ENCODE results near the gene RPGR.

The RPGR gene

GRCh38 chrX:38327007-38327774 lies at the start of gene RPGR:
TSS of gene RPGR (minus strand) at chrX:38327509. CDS start at chrX:38327367, 142 bp downstream.
- Mint-ChIP-seq H3K9me3 (ENCODE audit: low read depth) (no peaks in the 10 kb centered on the region), H3K4me3 (peak within 1 kb of the TSS; percentile 92), H3K4me1 (ENCODE audit: low read depth) (peaks cover 25% of the 10 kb centered on the region), H3K27me3 (no peaks in the 10 kb centered on the region), H3K36me3 (no peaks in the 10 kb centered on the region), H3K27ac (peak within 1 kb of the TSS; percentile 85)

GRCh38 chrX:38376747-38377146 lies 49.4 kb upstream of the RPGR start:
- H3K4me1 Mint-ChIP-seq (ENCODE audit: low read depth): no peaks in the 10 kb centered on the region
- H3K27ac Mint-ChIP-seq: no peak overlapping the region
- H3K4me3 Mint-ChIP-seq: no peak overlapping the region
- no peaks in the 10 kb centered on the region for H3K27me3 Mint-ChIP-seq
- H3K9me3 Mint-ChIP-seq (ENCODE audit: low read depth): no peaks in the 10 kb centered on the region
- no peaks in the 10 kb centered on the region for H3K36me3 Mint-ChIP-seq

GRCh38 chrX:38375891-38376290 lies 48.6 kb upstream of the RPGR start:
- Mint-ChIP-seq H3K4me3 (no peak overlapping the region), H3K4me1 (ENCODE audit: low read depth) (no peaks in the 10 kb centered on the region), H3K27ac (no peak overlapping the region), H3K27me3 (no peaks in the 10 kb centered on the region), H3K9me3 (ENCODE audit: low read depth) (no peaks in the 10 kb centered on the region), H3K36me3 (no peaks in the 10 kb centered on the region)

GRCh38 chrX:38374431-38374830 lies 47.1 kb upstream of the RPGR start:
- Mint-ChIP-seq H3K9me3 (ENCODE audit: low read depth) (no peaks in the 10 kb centered on the region), H3K4me3 (no peak overlapping the region), H3K4me1 (ENCODE audit: low read depth) (no peaks in the 10 kb centered on the region), H3K27ac (no peak overlapping the region), H3K36me3 (no peaks in the 10 kb centered on the region), H3K27me3 (no peaks in the 10 kb centered on the region)

- Mint-ChIP-seq H3K4me1 (ENCODE audit: low read depth) (no peaks in the 10 kb centered on the region), H3K27ac (no peak overlapping the region), H3K27me3 (no peaks in the 10 kb centered on the region), H3K36me3 (no peaks in the 10 kb centered on the region), H3K4me3 (no peak overlapping the region), H3K9me3 (ENCODE audit: low read depth) (no peaks in the 10 kb centered on the region)
Observed at GRCh38 chrX:38371641-38372040, 44.3 kb upstream of the RPGR start.

GRCh38 chrX:38368774-38369173 lies 41.5 kb upstream of the RPGR start:
- no peaks in the 10 kb centered on the region for H3K4me1 Mint-ChIP-seq (ENCODE audit: low read depth)
- no peaks in the 10 kb centered on the region for H3K36me3 Mint-ChIP-seq
- no peaks in the 10 kb centered on the region for H3K27me3 Mint-ChIP-seq
- H3K27ac Mint-ChIP-seq: no peak overlapping the region
- H3K4me3 Mint-ChIP-seq: no peak overlapping the region
- no peaks in the 10 kb centered on the region for H3K9me3 Mint-ChIP-seq (ENCODE audit: low read depth)

GRCh38 chrX:38365954-38366353 lies 38.6 kb upstream of the RPGR start:
- Mint-ChIP-seq H3K27ac (no peak overlapping the region), H3K36me3 (no peaks in the 10 kb centered on the region), H3K9me3 (ENCODE audit: low read depth) (no peaks in the 10 kb centered on the region), H3K27me3 (no peaks in the 10 kb centered on the region), H3K4me1 (ENCODE audit: low read depth) (no peaks in the 10 kb centered on the region), H3K4me3 (no peak overlapping the region)

GRCh38 chrX:38363046-38363445 lies 35.7 kb upstream of the RPGR start:
- Mint-ChIP-seq H3K4me3 (no peak overlapping the region), H3K36me3 (no peaks in the 10 kb centered on the region), H3K4me1 (ENCODE audit: low read depth) (no peaks in the 10 kb centered on the region), H3K27me3 (no peaks in the 10 kb centered on the region), H3K9me3 (ENCODE audit: low read depth) (no peaks in the 10 kb centered on the region), H3K27ac (no peak overlapping the region)

- no peaks in the 10 kb centered on the region for H3K27me3 Mint-ChIP-seq
- H3K36me3 Mint-ChIP-seq: no peaks in the 10 kb centered on the region
- no peak overlapping the region for H3K4me3 Mint-ChIP-seq
- no peak overlapping the region for H3K27ac Mint-ChIP-seq
- H3K4me1 Mint-ChIP-seq (ENCODE audit: low read depth): no peaks in the 10 kb centered on the region
- no peaks in the 10 kb centered on the region for H3K9me3 Mint-ChIP-seq (ENCODE audit: low read depth)
Observed at GRCh38 chrX:38357747-38358673, 30.7 kb upstream of the RPGR start.

- Mint-ChIP-seq H3K4me1 (ENCODE audit: low read depth) (no peaks in the 10 kb centered on the region), H3K4me3 (no peak overlapping the region), H3K9me3 (ENCODE audit: low read depth) (no peaks in the 10 kb centered on the region), H3K27ac (no peak overlapping the region), H3K36me3 (no peaks in the 10 kb centered on the region), H3K27me3 (peaks cover under 1% of the 10 kb centered on the region)
Observed at GRCh38 chrX:38356401-38356800, 29.1 kb upstream of the RPGR start.

- Mint-ChIP-seq H3K4me3 (no peak within 1 kb of the TSS), H3K4me1 (ENCODE audit: low read depth) (no peaks in the 10 kb centered on the region), H3K27ac (no peak within 1 kb of the TSS)
Observed at GRCh38 chrX:38352362-38352761, 25.1 kb upstream of the RPGR start, which contains the start of gene OTC. TSS of gene OTC (plus strand) at chrX:38352604. CDS start at chrX:38352697, 93 bp downstream.

GRCh38 chrX:38351346-38351745 lies 24.0 kb upstream of the RPGR start:
- peaks cover 7% of the 10 kb centered on the region for H3K27me3 Mint-ChIP-seq
- no peaks in the 10 kb centered on the region for H3K4me1 Mint-ChIP-seq (ENCODE audit: low read depth)
- no peaks in the 10 kb centered on the region for H3K9me3 Mint-ChIP-seq (ENCODE audit: low read depth)
- no peak overlapping the region for H3K4me3 Mint-ChIP-seq
- H3K27ac Mint-ChIP-seq: no peak overlapping the region
- no peaks in the 10 kb centered on the region for H3K36me3 Mint-ChIP-seq

More at GRCh38 chrX:38352362-38352761, 25.1 kb upstream of the RPGR start, which contains the start of gene OTC:
- Mint-ChIP-seq H3K9me3 (ENCODE audit: low read depth) (no peaks in the 10 kb centered on the region), H3K27me3 (peaks cover 7% of the 10 kb centered on the region), H3K36me3 (no peaks in the 10 kb centered on the region)

- Mint-ChIP-seq H3K27me3 (peaks cover 13% of the 10 kb centered on the region), H3K36me3 (no peaks in the 10 kb centered on the region), H3K9me3 (ENCODE audit: low read depth) (no peaks in the 10 kb centered on the region), H3K4me1 (ENCODE audit: low read depth) (no peaks in the 10 kb centered on the region), H3K4me3 (no peak overlapping the region), H3K27ac (no peak overlapping the region)
Observed at GRCh38 chrX:38347136-38347535, 19.8 kb upstream of the RPGR start.

- Mint-ChIP-seq H3K27me3 (peaks cover 12% of the 10 kb centered on the region), H3K4me3 (no peak overlapping the region), H3K27ac (no peak overlapping the region), H3K9me3 (ENCODE audit: low read depth) (no peaks in the 10 kb centered on the region), H3K36me3 (no peaks in the 10 kb centered on the region), H3K4me1 (ENCODE audit: low read depth) (no peaks in the 10 kb centered on the region)
Observed at GRCh38 chrX:38346150-38346549, 18.8 kb upstream of the RPGR start.

All from activated naive CD8-positive, alpha-beta T cell (primary cell).